Karpas-422 (cell line): ENCODE measurements around the gene CDC25A. TPM values are rescaled to one million over a fixed set of nuclear protein-coding genes. Genes with fewer than 3 reads are reported as not detected.

ENCODE experiments used
- DNase-seq: peaks from one replicate; pipeline ENCODE4 v3.0.0-alpha.2; 2015
- H2AFZ ChIP-seq: fragments of 200-600 bp; sonication (generic); 2 replicates; pipeline ENCODE4 v1.6.1; 2014; ENCODE audit warnings: antibody characterized with exemption, low read length, mixed read lengths
- H3K27ac ChIP-seq: fragments of 200-600 bp; sonication (generic); 2 replicates; pipeline ENCODE4 v1.5.1; 2014; ENCODE audit warnings: mild to moderate bottlenecking, low read length, moderate library complexity
- H3K27me3 ChIP-seq: fragments of 200-600 bp; sonication (generic); 2 replicates; pipeline ENCODE4 v1.6.1; 2014; ENCODE audit warnings: low read length, mixed read lengths
- H3K36me3 ChIP-seq: fragments of 200-600 bp; sonication (generic); 2 replicates; pipeline ENCODE4 v1.6.1; 2014; ENCODE audit warnings: low read length, mixed read lengths; ENCODE audit not compliant: insufficient read depth
- H3K4me1 ChIP-seq: fragments of 200-600 bp; sonication (generic); 2 replicates; pipeline ENCODE4 v1.6.1; 2014; ENCODE audit warnings: mild to moderate bottlenecking, low read length, mixed read lengths
- H3K4me2 ChIP-seq: fragments of 200-600 bp; sonication (generic); 2 replicates; pipeline ENCODE4 v1.6.1; 2014; ENCODE audit warnings: low read length, low read depth, mild to moderate bottlenecking; ENCODE audit not compliant: poor library complexity, severe bottlenecking
- H3K4me3 ChIP-seq: fragments of 200-600 bp; sonication (generic); 2 replicates; pipeline ENCODE4 v1.5.1; 2014; ENCODE audit warnings: mild to moderate bottlenecking, antibody characterized with exemption, low read length, mixed read lengths
- H3K79me2 ChIP-seq: fragments of 200-600 bp; sonication (generic); 2 replicates; pipeline ENCODE4 v1.6.1; 2014; ENCODE audit warnings: mild to moderate bottlenecking, low read length, mixed read lengths
- H3K9ac ChIP-seq: fragments of 200-600 bp; sonication (generic); 2 replicates; pipeline ENCODE4 v1.6.0; 2014; ENCODE audit warnings: low read length
- H3K9me2 ChIP-seq: fragments of 200-600 bp; sonication (generic), shearing (Covaris generic); replicated peaks from 2 replicates; pipeline ENCODE4 v1.6.0; 2014; ENCODE audit warnings: mild to moderate bottlenecking, low read length, moderate library complexity; ENCODE audit not compliant: insufficient read depth
- H3K9me3 ChIP-seq: fragments of 300-700, 200-600 bp; sonication (generic); 2 replicates; pipeline ENCODE4 v1.6.1; 2014; ENCODE audit warnings: low read length, mixed read lengths
- H4K20me1 ChIP-seq: fragments of 200-600 bp; sonication (generic); 2 replicates; pipeline ENCODE4 v1.6.1; 2014; ENCODE audit warnings: mild to moderate bottlenecking, antibody characterized with exemption, low read length, low read depth; ENCODE audit not compliant: insufficient read depth
- total RNA-seq: library from RNA; depleted of rRNA; stranded (reverse); fragments of >200 nt; shearing (Covaris generic); gene quantifications from 2 replicates; pipeline ENCODE4 v1.2.3, GENCODE V29; 2014; ENCODE audit warnings: low replicate concordance

Gene CDC25A
- total RNA-seq, 1 experiment from 2014 or later = 12.9 TPM

- Histone ChIP-seq H4K20me1 (no peaks in the 10 kb centered on the region), H2AFZ (no peak overlapping the region), H3K4me1 (peaks cover 12% of the 10 kb centered on the region), H3K27ac (no peak overlapping the region), H3K36me3 (peaks cover 95% of the 10 kb centered on the region), H3K9me2 (no peaks in the 10 kb centered on the region), H3K27me3 (no peaks in the 10 kb centered on the region), H3K4me3 (no peak overlapping the region), H3K79me2 (peaks cover 96% of the 10 kb centered on the region), H3K4me2 (no peak overlapping the region), H3K9me3 (no peaks in the 10 kb centered on the region), H3K9ac (no peak overlapping the region)
- DNase-seq = no peak
Measured at GRCh38 chr3:48180021-48180420, 8.2 kb downstream of the CDC25A start.

GRCh38 chr3:48178072-48178471 lies 10.1 kb downstream of the CDC25A start:
- peaks cover 4% of the 10 kb centered on the region; the same call in 1 of the 2 replicates for H4K20me1 ChIP-seq
- no peak overlapping the region for H3K27ac ChIP-seq
- H3K4me1 ChIP-seq = peaks cover 4% of the 10 kb centered on the region; the same call in 1 of the 2 replicates
- no peaks in the 10 kb centered on the region for H3K9me3 ChIP-seq
- H3K27me3 ChIP-seq = no peaks in the 10 kb centered on the region
- H2AFZ ChIP-seq = no peak overlapping the region
- no peak overlapping the region for H3K4me3 ChIP-seq
- no peak overlapping the region for H3K9ac ChIP-seq
- no peaks in the 10 kb centered on the region for H3K9me2 ChIP-seq
- peaks cover 96% of the 10 kb centered on the region for H3K79me2 ChIP-seq
- no peak for DNase-seq
- peaks cover 94% of the 10 kb centered on the region for H3K36me3 ChIP-seq
- no peak overlapping the region for H3K4me2 ChIP-seq

- H3K36me3 ChIP-seq = peaks cover 29% of the 10 kb centered on the region; the same call in 1 of the 2 replicates
- no peaks in the 10 kb centered on the region for H3K9me3 ChIP-seq
- H3K4me1 ChIP-seq = peaks cover 7% of the 10 kb centered on the region; the same call in 1 of the 2 replicates
- no peaks in the 10 kb centered on the region for H3K79me2 ChIP-seq
- no peak overlapping the region for H3K4me3 ChIP-seq
- no peaks in the 10 kb centered on the region for H3K27me3 ChIP-seq
- H4K20me1 ChIP-seq = 0 out of 2 replicates have a peak, but pooled peaks cover 3% of the 10 kb centered on the region
- no peak overlapping the region for H3K4me2 ChIP-seq
- DNase-seq = peak; percentile 85
- H3K9ac ChIP-seq = no peak overlapping the region
- H2AFZ ChIP-seq = no peak overlapping the region
- H3K9me2 ChIP-seq = no peaks in the 10 kb centered on the region
- H3K27ac ChIP-seq = no peak overlapping the region
Measured at GRCh38 chr3:48157950-48158376, 30.3 kb downstream of the CDC25A start.

GRCh38 chr3:48157202-48157840 lies 30.9 kb downstream of the CDC25A start:
- no peak overlapping the region for H3K4me2 ChIP-seq
- H3K36me3 ChIP-seq = peaks cover 29% of the 10 kb centered on the region; the same call in 1 of the 2 replicates
- no peak overlapping the region for H2AFZ ChIP-seq
- no peaks in the 10 kb centered on the region for H3K9me2 ChIP-seq
- no peak for DNase-seq
- H4K20me1 ChIP-seq = 0 out of 2 replicates have a peak, but pooled peaks cover 3% of the 10 kb centered on the region
- no peak overlapping the region for H3K9ac ChIP-seq
- H3K4me1 ChIP-seq = peaks cover 7% of the 10 kb centered on the region; the same call in 1 of the 2 replicates
- no peaks in the 10 kb centered on the region for H3K9me3 ChIP-seq
- H3K27ac ChIP-seq = no peak overlapping the region
- H3K79me2 ChIP-seq = no peaks in the 10 kb centered on the region
- H3K27me3 ChIP-seq = no peaks in the 10 kb centered on the region
- no peak overlapping the region for H3K4me3 ChIP-seq

- Histone ChIP-seq H3K9me3 (no peaks in the 10 kb centered on the region), H2AFZ (no peak overlapping the region), H3K9me2 (no peaks in the 10 kb centered on the region), H3K9ac (no peak overlapping the region), H3K4me2 (no peak overlapping the region), H3K36me3 (peaks cover 20% of the 10 kb centered on the region; the same call in 1 of the 2 replicates), H4K20me1 (0 out of 2 replicates have a peak, but pooled peaks cover 3% of the 10 kb centered on the region), H3K4me1 (peaks cover 7% of the 10 kb centered on the region; the same call in 1 of the 2 replicates), H3K27ac (no peak overlapping the region), H3K79me2 (no peaks in the 10 kb centered on the region), H3K4me3 (no peak overlapping the region), H3K27me3 (no peaks in the 10 kb centered on the region)
- peak; percentile 46 for DNase-seq
Measured at GRCh38 chr3:48156163-48156562, 32.1 kb downstream of the CDC25A start.

- Histone ChIP-seq H2AFZ (no peak overlapping the region), H4K20me1 (0 out of 2 replicates have a peak, but pooled peaks cover 3% of the 10 kb centered on the region), H3K9me3 (no peaks in the 10 kb centered on the region), H3K4me1 (peaks cover 7% of the 10 kb centered on the region; the same call in 1 of the 2 replicates), H3K4me2 (no peak overlapping the region), H3K4me3 (no peak overlapping the region), H3K36me3 (peaks cover 18% of the 10 kb centered on the region; the same call in 1 of the 2 replicates), H3K9me2 (no peaks in the 10 kb centered on the region), H3K9ac (no peak overlapping the region), H3K79me2 (no peaks in the 10 kb centered on the region), H3K27ac (no peak overlapping the region), H3K27me3 (no peaks in the 10 kb centered on the region)
- peak; percentile 42 for DNase-seq
Measured at GRCh38 chr3:48155122-48155521, 33.1 kb downstream of the CDC25A start.

- Histone ChIP-seq H3K9me3 (no peaks in the 10 kb centered on the region), H3K4me2 (no peak overlapping the region), H3K36me3 (no peaks in the 10 kb centered on the region), H3K79me2 (no peaks in the 10 kb centered on the region), H3K9ac (no peak overlapping the region), H4K20me1 (no peaks in the 10 kb centered on the region), H3K4me3 (no peak overlapping the region), H3K27me3 (no peaks in the 10 kb centered on the region), H3K9me2 (no peaks in the 10 kb centered on the region), H3K4me1 (peaks cover 7% of the 10 kb centered on the region; the same call in 1 of the 2 replicates), H3K27ac (no peak overlapping the region), H2AFZ (no peak overlapping the region)
- DNase-seq = no peak
Measured at GRCh38 chr3:48151807-48152427, 36.3 kb downstream of the CDC25A start.

- peak; percentile 88 for DNase-seq
- H3K27me3 ChIP-seq = no peaks in the 10 kb centered on the region
- H3K36me3 ChIP-seq = no peaks in the 10 kb centered on the region
- H3K4me3 ChIP-seq = no peak overlapping the region
- H3K9me2 ChIP-seq = no peaks in the 10 kb centered on the region
- peaks cover 3% of the 10 kb centered on the region; the same call in 1 of the 2 replicates for H3K4me1 ChIP-seq
- no peak overlapping the region for H3K4me2 ChIP-seq
- H3K9ac ChIP-seq = no peak overlapping the region
- H3K79me2 ChIP-seq = no peaks in the 10 kb centered on the region
- no peak overlapping the region for H2AFZ ChIP-seq
- H3K27ac ChIP-seq = no peak overlapping the region
- no peaks in the 10 kb centered on the region for H3K9me3 ChIP-seq
- no peaks in the 10 kb centered on the region for H4K20me1 ChIP-seq
Measured at GRCh38 chr3:48151058-48151806, 37.0 kb downstream of the CDC25A start.
